HG03520 (cell line): ENCODE results near the gene PSAPL1.

Experiments used
- ATAC-seq: cut with Tn5 transposase; IDR thresholded peaks from one replicate; pipeline ENCODE4 v1.9.1; 2021; ENCODE audit warnings: mild to moderate bottlenecking, moderate library complexity; ENCODE audit not compliant: unreplicated experiment

Gene PSAPL1

DNA sequence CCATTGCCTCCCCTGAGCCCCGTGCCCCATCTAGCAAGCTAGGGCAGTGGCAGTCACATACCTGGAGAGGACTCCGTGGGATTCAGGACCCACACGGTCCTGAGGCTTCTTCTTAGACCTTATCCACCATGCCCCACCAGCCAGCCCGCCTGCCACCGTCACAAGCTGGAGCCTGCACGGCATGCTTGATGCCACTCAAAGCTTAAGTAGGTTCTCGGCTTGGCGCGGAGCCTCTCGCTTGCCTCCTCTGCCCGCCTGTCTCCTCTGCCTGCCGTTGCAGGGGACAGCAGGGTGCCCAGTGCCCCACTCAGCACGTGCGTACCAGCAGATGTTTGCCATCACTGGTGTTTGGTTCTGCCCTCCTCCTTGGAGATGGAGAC lies 14.1 kb downstream of the PSAPL1 start:
- ATAC-seq = no peak

DNA sequence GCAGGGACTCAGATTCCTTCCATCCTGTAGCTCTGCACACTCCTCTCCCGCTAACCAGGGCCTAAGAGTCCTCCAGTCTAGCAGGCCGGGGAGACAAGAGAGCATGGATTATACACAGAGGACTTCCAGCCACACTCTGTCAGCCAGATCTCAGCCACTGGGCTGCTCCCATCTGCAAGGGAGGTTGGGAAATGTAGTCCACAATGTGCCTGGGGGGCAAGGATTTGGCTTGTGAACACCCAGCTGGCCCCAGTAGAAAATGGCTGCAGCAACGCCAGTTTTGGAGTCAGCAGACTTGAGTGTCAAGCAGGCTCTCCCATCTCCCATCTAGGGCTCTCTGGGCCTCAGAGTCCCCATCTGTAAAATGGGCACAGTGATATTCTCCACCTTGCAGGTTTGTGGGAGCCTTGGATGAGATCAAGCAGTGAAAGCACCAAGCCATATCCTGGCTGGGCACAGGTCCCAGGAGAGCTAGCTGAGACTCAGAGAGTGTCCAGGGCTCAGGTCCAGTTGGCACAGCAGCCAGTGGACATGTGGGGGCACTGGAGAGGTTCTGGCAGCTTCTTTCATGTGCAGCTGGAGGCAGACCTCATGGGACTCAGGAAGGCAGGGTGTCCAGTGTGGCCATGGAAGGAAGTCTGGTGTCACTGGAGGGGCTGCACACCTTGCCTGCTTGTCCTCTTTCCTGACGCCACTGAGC lies 14.6 kb downstream of the PSAPL1 start:
- ATAC-seq = no peak

DNA sequence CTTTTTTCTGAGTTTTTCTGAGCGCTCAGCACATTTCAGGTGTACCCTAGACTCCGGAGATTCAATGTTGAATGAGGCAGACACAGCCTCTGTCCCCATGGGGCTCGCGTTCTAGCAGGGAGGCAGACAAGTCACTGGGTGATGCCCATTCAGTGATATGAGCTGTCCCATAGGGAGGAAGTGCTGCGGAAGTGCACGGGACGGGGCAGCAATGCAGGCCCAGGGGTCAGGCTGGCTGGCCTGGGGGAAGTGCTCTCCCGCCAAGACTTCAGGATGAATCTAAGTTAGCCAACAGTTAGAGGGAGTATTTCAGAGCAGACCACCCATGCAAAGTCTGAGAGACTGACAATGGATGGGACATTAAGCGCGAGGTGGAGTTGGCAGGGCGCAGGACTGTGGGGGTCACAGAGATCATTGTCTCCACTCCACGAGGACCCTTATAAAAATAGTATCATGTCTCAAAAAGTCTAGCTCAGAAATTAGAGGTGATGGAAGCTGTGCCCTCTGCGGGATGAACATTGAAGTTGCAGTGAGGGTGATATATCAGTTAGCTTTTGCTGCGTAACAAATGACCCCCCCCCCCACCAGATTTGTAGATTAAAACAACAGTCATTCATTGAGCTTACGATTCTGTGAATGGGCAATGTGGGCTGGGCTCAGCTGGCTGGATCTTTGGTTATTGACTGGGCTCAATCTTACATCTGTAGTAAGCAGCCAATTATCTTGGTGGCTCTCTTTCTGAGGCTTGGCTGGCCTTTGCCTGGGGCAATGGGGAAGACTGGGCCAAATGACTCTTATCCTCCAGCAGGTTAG lies 16.4 kb downstream of the PSAPL1 start:
- ATAC-seq = no peak

DNA sequence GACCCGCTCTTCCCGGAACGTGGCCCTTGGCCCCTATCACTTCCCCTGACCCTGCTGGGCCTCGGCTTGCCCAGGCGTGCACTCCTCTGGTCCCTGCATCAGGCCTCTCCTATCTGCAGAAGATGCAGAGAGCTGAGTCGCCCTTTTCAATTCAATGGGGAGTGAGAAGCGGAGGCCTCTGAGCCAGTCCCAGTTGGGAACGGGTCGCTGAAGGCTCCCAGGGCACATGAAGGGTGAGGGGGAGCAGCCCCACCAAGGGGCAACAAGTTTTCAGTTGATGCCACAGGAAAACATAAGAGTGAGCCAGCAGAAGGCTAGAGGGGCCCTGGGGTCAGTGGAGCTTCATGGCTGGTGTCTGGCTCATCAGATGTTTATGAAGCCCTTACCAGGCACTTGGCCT lies 17.1 kb downstream of the PSAPL1 start:
- ATAC-seq = no peak

DNA sequence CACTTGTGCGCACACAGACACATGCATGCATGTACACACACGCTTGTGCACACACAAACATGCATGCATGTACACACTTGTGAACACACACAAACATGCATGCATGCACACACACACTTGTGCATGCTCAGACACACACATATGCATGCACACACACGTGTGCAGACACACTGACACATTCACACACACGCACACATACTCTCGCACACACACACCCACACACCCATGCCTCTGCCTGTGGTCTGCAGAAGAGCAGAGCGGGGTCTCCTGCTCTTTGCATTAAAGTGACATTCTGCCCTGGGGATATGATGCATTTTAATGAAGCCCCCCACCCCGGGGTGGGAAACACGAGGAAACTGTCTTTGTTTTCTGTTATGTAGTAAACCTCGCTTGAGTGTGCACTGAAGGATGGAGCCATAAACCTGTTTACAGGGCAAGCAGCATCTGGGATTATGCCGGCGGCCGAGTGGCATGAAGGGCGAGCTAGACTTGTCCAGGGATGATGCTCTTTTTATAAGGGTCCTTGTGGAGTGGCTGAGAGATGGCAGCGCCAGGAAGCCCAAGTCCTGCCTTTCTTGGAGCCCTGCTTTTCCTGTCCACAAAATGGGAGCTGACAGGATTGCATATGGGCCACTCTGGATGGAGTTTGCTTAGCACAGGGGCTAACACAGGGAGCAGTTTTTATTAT lies 17.8 kb downstream of the PSAPL1 start:
- ATAC-seq = no peak

DNA sequence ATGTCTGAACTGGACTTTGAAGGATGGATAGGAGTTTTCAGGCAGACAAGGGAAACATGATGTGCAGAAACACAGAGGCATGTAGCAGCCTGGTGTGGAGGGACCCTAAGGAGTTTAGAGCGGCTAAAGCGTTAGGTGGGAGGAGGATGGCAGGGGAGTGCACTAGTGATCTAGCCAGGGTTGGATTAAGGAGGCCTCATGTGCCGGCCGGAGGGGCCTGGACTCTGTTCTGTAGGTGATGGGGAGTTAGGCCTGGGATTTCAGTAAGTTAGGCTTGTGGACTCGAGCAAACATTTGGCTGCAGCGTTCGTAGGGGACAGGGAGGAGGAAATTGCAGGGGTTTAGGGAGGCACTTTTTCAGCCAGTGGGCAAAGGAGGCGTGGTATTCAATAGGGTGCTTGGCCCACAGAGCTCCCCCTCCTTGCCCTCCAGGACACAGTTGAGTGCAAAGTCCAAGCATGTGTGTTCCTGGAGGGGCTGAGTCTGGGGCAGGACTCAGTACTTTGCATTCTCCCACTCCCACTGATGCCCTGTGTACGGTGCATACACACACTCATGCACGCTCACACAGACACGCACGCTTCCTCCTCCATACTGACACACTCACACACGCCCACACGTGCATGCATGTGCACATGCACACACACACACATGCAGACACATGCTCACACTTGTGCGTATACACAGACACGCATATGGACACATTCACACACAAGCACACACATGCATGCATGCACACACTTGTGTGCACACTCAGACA lies 18.6 kb downstream of the PSAPL1 start:
- no peak for ATAC-seq

DNA sequence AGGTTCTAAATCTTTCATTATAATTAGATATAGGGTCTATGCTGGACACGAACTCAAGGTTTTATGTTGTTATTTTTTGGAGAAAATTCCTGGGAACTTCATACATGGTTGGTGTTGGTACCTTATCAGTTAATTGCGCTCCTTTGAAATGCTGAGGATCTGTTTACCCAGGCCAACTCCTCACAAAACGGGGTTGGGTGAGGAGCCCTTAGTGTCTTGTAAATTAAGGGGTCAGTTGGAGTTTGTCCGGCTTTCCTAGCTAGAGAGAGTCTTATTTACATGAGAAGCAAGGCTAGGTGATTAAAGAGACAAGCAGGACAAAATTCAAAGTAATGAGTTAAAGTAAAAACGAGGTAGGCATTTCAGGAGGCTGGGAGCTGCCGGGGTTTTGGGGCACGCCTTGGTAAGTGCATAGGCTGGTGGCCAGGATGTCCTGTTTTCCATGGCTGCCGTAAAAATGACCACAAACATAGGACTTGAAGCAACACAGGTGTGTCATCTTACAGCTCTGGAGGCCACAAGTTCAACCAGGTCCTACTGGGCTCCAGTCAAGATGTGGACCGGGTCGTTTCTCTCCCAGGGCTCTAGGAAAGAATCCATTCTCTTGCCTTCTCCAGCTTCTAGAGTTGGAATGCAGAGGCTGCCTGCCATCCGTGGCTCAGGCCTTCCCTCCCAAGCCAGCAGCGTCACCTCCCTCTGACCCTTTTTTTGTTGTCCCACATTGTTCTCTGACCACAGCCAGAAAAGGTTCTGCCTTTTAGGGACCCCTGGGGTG lies 19.8 kb downstream of the PSAPL1 start:
- no peak for ATAC-seq

DNA sequence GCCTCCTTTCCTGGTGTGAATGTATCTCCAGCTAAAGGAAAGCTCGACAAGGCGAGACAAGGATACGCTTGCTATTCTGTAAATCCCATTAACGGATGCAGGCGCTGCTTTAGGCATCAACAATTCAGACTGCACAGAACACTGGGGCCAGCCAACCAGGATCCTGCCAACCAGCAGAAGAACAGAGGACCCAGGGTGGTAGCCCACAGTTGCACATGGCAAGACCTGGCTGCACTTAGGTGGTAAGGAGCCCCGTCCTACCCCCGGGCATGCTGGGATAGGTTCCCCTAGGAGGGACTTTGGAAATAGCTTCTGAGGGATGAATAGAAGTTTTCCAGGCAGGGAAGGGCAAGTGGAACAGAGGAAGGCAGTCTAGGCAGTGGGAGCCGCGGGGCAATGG lies 20.7 kb downstream of the PSAPL1 start:
- no peak for ATAC-seq

DNA sequence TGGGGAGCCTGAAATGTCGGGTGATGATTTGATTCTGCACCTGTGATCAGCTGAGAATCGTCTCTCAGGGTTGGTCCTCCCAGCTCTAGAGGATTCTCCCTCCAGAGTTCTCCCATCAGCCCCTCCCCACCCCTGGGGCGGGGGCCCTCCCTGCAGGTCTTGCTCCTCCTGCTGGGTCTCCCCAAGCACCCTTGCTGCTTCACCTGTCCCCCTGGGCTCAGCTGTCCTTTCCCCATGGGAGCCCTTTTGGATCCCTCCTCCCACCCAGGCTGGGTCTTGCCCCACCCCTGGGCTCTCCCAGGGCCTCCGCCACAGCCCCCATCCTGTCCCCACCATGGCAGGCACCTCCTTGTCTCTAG lies 22.2 kb downstream of the PSAPL1 start:
- no peak for ATAC-seq

DNA sequence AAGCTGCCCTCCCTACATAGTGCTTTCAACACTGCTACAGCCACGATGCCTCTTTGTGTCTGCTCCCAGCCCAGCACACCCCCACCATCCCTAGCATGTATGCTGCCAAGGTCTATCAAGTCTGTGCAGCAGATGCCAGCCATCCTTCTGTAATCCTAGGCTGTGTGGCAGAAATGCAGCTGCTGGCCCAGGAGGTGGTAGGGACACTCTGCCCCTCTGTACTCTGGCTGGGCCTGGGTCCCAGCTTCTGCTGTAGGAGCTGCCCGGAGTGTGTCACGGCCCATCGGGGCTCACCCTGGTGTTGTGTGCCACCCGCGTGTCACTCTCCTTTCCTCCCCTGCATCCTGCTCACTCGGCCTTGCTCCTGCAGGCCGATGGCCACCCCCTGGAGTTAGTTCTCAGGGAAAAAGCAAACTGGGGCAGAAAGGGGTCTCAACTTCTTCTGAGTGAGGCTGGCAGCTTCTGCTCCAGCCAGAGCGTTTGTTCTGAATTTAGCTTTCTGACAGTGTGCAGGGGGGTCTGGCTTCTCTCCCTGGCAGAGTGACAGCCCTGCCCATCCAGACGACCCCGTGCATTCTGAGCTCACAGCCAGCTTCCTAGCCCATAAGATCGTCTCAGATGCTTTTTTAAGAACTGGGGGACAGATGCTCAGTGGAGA lies 22.7 kb downstream of the PSAPL1 start:
- ATAC-seq = no peak

DNA sequence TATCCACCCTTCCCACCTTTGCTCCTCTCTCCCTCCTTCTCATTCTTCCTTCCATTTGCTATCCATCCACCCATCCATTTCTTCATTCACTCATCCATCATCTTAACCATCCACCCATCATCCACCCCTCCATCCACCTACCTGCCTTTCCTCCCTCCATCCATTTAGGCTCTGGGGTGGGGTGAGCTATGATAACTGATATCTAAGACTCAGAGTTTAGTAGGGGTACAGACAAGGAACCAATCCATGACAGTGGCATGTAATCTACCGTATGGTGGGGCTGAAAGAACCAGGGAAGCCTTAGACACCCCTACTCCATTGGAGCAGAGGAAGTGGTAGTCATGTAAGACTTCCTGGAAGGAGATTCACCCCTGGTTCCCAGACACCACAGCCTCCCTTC lies 23.2 kb downstream of the PSAPL1 start:
- ATAC-seq = no peak

DNA sequence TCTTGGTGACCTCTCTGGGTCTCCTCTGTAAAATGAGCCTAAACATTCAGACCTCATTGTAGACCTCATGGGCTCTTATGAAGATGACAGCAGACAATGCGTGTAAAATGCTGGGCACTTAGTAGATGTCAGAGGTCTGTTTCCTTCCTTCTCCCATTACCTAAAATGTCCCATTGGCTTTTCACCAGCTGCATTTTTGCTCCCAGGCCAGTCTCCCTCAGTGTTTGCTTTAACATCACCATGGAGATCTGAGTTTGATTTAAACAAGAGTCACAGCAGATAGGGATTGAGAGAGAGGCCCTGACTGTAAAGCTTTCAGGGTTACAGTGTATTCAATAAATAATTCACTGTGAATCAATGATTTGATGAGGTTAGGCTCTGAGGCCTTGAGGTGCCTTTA lies 24.3 kb downstream of the PSAPL1 start:
- no peak for ATAC-seq

DNA sequence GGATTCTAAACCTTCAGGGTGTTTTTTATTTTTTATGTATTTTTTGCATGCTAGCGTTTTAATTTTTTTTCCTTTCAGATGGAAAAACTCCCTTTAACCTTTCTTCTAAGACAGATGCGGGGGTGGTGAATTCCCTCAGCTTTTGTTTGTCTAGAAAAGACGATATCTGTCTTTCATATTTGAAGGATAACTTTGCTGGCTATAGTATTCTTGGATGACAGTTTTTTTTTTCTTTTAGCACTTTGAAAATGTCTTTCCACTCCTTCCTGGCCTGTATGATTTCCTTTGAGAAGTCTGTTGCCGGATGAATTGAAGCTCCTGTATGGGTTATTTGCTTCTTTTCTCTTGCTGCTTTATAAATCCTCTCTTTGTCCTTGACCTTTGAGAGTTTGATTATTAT lies 26.6 kb downstream of the PSAPL1 start:
- ATAC-seq = no peak

DNA sequence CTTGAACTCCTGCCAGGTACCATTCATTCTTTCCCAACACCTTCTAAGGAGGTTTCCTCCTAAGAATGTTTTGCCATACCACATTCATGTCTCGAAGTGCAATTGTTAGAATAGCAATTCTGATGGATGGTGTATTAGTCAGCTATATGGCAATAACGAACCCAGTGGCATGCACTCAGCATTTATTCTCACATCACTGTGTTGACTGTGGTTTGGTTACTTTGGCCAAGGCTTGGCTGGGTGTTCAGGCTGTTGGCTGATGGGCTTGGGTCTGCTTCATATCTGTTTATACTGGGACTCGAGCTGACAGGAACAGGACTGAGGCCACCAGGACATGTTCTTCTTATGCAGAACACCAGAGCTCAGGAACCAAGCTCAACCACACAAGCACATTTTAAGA lies 31.7 kb downstream of the PSAPL1 start:
- ATAC-seq = no peak

DNA sequence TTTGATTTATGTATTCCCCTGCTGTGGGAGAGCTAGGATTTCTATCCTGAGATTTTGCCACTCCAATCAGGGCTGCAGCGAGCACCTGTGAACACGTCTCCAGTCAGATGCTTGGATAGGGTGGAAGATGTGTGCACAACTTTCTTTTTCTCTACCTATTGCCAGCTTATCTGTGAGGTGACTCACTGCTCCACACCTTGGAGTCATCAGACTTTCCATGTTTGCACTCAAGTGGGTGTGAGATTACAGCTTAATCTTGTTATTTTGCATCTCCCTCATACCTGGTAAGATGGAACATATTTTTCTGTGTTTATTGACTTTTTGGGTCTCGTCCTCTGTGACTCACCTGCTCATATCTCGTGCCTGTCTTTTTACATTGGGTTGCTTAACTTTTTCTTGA lies 32.2 kb downstream of the PSAPL1 start:
- ATAC-seq = no peak

DNA sequence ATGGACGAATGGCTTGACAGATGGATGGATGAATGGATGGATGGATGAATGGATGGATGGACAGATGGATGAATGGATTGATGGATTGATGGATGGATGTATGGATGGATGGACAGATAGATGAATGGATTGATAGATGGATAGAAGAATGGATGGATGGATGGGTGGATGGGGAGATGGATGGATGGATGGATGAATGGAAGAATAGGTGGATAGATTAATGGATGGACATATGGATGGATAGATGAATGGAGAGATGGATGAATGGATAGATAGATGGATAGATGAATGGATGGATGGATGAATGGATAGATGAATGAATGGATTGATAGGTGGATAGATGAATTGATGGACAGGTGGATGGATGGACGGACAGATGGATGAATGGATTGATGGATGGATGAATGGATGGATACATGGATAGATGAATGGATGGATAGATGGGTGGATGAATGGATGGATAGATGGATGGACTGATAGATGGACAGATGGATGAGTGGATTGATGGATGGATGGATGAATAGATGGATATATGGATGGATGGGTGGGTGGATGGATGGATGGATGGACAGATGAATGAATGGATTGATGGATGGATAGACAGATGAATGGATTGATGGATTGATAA lies 33.9 kb downstream of the PSAPL1 start:
- ATAC-seq = no peak

DNA sequence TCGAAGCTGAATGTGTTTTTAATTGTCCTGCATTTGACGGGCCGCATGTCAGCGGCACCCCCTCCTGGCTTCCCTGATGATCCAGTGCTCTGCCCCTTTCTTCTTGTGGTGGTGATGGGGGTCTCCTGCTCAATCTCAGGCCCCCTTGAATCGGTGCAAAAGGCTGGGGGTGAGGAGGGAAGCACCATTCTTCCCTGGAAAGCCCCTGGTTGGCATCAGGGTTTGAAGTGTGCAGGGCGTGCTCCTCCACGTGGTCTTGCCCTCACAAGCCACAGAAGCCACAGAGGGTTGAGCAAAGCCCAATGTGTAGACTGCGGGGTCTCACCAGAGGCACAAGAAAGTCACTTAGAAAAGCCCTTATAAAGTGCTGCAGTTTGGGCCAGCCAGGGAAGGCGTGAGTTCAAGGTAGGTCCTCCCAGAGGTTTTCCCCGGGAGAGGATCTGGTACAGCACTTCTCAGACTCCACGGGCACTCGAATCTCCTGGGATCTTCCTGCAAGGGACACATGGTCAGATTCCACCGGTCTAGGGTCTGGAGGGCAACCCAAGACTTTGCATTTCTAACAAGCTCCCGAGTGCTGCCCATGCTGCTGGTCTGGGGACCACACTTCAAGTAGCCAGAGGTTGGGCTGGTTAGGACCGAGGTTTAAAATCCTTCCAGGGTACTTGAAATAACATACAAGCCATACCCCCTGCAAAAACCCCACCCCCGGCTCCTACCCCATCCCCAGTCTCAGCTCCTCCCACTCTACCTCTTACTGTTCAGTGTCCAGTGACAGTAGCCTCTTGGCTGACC lies 35.1 kb downstream of the PSAPL1 start:
- no peak for ATAC-seq

DNA sequence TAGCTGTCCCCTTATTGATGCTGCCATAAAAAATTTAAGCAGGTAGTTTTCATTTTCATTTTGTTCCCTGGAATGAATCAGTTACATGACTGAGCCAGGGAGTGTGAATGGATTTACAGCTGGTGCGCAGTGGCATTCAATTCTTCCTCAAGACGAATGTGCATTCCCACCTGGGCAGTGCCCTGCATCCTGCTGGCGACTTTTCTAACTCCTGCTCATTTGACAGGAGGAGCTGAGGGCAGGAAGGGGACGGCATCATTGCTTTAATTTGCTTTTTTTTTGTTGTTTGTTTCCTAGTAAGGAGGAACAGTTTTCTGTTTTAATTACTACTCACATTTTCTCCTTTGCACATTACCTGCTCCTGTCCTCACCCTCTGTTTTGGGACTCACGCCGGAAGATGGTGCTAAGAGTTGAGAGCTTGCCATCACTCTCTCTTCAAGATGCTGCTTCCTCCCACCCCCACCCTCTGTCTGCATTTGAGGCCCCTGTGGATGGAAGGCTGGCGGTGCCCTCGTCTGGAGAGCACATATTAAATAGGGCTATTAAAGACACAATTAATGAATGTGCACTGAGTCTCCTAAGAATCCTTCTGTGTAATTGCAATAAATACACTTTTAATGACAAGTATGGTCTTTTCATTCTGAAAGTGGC lies 35.8 kb downstream of the PSAPL1 start:
- ATAC-seq = no peak

DNA sequence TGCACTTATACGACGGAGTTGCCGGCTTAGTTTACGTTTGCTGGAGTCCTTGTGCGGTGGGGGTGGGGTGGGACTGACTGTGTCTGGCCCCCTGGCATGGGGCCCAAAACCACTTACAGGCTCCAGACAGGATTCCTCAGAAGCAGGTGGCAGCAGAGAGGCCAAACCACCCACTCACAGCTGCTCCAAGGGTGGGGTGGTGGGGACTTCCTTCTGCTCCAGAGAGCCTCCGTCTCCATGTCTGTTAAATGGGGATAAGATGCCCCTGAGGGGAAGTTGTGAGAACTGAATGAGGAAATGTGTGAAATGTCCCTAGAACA lies 36.7 kb downstream of the PSAPL1 start:
- no peak for ATAC-seq
